ENCODE measurements around the gene ISOC1.

- TF ChIP-seq POLR2AphosphoS5 (IDR thresholded peaks at IDR 0.05) (no peak), CTCF (IDR thresholded peaks at IDR 0.05; ENCODE audit: poor library complexity, severe bottlenecking) (no peak), EP300 (conservative IDR thresholded peaks at IDR 0.05; ENCODE audit: poor library complexity, severe bottlenecking) (no peak)
Observed at GRCh38 chr5:129074903-129075302, 19.6 kb upstream of the ISOC1 start.

Data from neural cell (in vitro differentiated cells).